ENCODE data around the gene TRAPPC6A. TPM values are rescaled to one million over a fixed set of nuclear protein-coding genes. Genes with fewer than 3 reads are reported as not detected.
A peak's percentile ranks its signal among the peaks of the same experiment; 100 is the strongest.
"Not testable (repeated sequence)": the region's sequence is repeated elsewhere in the genome, so short reads cannot be mapped to it uniquely, and the experiment has no call there.

TRAPPC6A gene
- total RNA-seq, 1 experiment from 2014 or later: 0.98 TPM

DNA sequence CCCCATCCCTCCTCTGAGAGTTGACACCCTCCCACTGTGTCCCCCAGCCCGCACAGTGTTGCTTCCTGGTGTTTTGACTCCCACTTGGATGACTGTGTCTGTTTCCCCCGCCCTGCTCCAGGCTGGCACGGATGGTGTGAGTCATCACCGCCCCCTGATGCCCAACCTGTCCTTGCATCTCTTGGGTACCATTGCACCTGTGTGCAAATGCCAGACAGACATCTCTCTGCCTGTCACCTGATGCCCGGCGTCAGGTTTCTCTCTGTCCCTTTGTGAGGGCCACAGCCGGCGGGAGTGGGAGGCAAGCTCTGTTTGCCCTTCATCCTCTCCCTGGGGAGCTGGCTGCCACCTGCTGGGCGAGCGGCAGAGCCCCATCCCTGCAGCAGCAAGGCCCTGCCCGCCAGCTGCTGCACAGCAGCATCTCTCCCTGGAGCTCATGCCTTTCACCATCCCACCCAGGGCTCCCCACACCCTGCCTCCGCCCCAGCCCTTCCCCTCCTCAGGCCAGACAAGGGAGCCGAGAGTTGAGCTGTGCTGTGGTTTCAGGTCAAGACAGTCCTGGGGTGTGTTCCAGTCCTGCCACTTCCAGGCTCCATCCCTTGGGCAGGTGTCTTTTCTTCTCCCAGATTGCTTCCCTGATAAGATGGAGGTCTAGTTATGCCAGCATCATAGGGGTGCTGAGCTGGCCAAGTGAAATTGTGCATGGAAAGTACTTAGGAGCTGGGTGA, 47.0 kb downstream of the TRAPPC6A start:
- DNase-seq (ENCODE audit: low read depth): peak; percentile 52

DNA sequence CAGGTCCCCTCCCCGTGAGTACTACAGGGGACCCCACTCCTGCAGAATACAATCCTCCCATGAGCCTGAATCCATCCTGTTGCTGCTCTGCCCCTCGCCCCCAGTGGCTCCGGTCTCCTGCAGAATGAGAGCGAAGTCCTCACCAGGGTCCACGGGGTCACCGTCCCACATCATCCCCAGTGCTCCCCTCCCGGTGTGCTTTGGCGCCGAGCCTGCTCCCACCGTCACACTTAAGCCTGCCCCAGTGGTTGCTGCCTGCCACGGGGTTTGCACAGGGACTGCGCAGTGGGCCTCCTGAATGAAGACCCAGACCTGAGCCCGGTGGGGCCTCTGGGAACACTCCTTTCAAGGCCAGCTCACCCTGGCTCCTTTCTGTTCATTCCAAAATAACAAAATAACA, 47.8 kb downstream of the TRAPPC6A start:
- DNase-seq (ENCODE audit: low read depth): no peak

DNA sequence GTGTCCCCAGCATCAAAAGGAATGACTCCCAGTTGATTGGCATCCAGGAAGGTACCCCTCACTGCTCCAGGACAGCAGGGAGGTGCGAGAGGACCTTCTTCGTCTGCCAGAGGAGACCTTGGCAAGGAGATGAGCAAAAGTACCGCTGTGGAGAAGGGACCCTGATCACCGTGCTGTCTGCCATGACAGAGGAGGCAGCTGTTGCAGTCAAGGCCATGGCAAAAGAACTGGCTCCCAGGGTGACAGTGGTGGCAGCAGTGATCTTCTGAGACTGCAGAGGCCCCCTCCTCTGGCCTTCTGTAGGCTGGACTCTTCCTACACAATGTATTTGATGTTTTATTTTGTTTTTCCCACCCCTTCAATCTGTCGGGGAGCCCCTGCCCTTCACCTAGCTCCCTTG, 49.2 kb downstream of the TRAPPC6A start:
- no peak for DNase-seq (ENCODE audit: low read depth)

DNA sequence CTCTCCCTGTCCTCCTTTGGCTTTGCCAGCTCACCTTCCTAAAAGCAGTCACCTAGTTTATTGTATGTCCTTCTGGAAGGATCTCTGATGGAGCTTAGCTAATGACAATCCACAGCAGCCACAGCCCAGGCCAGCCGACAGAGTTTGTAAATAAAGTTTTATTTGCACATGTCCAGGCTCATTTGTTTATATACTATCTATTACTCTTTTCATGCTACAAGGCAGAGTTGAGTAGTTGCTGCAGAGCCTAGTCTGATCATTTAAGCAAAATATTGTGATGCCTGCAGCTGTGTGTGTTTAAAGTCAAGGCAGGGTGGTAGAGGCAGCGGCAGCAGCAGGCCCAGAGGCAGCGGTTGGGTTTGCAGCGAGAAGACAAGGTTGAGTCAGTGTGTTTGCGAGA, 49.9 kb downstream of the TRAPPC6A start:
- DNase-seq (ENCODE audit: low read depth): no peak

DNA sequence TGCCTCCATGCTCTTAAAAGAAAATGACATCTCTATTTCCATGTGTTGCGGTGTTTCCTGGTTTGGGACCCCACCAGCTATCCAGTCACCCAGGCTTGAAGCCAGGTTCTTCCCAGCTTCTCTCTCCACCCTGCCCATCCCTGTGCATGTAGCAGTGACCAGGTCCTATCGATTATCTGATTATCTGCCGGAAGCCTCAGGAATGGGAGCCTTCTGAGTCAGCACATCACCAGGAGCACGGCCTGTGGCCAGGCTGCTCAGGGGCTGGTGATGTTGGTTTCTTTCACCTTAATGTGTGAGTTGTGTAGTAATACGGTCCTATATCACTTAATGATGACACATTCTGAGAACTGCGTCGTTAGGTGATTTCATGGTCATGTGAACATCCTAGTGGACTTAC, 51.4 kb downstream of the TRAPPC6A start:
- no peak for DNase-seq (ENCODE audit: low read depth)

DNA sequence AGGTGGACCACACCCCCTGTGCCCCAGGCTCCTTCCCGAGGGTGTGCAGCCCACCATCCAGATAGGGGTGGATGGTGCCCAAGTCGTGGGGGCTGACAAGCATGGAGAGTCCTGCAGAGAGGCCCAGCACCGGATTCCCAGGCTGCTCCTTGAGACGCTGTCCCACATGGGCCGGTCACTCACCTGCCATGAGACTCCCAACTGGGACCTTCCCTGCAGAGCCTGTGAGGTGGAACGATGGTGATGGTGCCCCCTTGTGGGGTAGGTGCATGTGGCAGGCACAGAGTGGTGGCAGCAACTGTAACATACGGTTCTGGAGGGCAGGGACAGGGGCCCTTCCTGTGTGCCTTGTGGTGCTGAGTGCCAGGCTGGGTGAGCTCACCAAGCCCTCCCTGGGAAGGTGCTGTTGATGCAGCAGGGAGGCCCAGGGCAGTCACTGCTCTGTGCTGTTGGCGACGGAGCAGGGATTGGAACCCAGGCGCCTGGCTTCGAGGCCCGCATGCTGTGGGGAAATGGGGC, 52.0 kb downstream of the TRAPPC6A start:
- DNase-seq (ENCODE audit: low read depth): peak; percentile 59

DNA sequence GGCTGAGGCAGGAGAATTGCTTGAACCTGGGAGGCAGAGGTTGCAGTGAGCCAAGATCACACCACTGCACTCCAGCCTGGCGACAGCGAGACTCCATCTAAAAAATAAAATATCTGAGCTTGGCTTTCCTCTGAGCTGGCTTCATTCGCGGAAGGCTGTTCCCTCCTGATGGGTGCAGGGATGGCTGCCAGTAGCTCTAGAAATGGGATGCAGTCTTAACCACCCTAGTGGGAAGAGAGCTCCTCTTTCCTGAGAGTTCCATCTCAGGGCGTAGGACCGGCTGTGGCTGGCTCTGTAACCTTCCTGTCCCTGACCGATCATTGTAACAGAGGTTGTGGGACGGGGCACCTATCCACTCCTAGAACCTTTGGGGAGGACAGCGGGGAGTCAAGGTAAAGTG, 52.7 kb downstream of the TRAPPC6A start:
- DNase-seq (ENCODE audit: low read depth): no peak

DNA sequence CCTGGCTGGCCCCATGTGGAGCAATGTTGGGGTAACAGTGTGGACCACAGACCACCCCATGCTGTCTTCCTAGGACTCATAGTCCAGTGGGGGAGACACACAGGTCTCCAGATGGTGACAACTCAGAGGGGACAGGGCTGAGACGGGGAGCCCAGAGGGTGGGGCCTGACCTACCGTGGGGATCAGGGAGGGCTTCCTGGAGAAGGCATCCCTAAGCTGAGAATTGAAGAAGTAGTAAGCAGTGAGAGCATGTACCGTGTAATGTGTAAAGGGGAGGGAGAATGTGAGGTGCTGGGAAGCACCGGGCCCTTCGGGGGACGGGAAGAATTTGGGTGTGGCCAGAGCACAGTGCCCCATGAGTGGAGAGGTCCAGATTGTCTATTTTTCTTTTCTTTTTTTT, 54.0 kb downstream of the TRAPPC6A start:
- no peak for DNase-seq (ENCODE audit: low read depth)

DNA sequence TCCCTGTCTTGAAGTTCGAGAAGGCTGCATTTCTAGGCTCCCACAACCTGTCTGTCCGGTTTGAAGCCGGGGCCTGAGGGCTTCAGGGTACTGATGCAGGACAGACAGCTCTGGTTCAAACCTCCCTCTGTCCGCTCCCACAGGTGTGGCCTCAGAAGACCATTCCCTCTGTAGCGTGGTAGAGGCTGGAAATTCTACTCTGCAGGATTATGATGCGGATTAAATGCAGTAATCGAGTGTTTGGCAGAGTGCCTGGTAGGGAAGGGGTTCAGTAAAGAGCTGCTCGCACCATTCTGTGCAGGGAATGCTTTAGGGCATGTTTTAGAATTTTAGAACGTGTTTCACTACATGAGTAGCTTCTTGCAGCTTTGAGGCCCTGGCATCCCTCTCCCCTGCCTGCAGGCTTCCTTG, 54.6 kb downstream of the TRAPPC6A start:
- no peak for DNase-seq (ENCODE audit: low read depth)

DNA sequence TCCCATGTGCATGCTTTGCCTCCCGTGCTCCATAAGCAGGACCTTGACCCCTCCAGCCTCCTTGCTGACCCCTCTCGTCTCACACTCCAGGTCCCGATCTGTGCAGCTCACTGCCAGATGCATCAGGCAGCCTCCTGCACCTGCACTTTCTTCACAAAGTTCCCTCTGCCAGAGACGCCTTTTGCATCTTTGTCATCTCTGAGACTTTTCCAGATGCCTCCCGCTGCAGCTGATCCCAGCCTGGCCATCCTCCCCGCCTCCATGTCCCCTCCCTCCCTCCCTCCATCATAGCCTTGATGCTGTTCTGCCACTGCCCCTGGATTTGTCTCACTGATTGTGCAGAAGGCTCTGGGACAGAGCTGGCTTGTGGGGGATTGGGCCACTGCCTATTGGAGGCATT, 55.2 kb downstream of the TRAPPC6A start:
- no peak for DNase-seq (ENCODE audit: low read depth)

DNA sequence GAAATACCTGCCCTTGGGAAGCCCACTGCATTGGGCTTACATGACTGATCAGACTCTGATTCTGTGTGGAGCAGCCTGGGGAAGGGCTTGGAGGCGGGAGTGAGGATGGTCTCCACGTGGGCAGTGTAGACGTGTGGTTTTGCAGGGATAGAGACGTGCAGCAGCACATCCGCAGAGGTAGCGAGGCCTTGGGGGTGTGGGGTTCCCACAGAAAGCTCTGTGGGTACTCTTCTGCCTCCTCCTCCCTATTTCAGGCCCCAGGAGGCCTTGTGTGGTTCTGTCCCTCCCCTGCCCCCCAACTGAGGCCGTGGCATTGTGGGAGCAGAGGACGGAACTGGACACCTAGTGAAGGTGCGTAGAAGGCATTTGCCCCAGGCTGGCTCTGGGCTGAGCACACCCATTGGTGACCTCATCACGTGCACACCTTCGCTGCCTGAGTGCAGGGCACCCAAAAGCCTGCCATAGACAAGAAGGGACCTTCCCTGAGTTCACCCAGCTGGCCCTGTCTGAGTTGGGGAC, 56.2 kb downstream of the TRAPPC6A start:
- no peak for DNase-seq (ENCODE audit: low read depth)

DNA sequence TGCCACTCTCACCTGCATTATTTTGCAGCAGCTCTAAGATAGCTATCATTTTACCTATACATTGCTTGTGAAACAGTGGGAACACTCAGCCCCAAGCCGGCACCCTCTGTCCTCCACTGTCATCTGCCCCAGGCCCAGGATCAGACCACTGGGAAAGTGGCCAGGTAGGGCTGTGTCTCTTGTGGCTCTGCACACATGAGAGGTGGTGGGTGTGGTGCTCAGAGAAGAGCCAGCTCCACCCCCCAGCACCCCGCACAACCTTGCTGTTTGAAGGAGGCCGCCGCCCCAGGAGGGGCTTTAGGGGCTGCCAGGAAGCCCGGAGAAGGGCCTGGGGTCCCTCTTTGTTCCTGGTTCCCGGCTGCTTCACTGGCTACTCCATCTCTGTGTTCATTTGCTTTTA, 58.5 kb downstream of the TRAPPC6A start:
- no peak for DNase-seq (ENCODE audit: low read depth)

DNA sequence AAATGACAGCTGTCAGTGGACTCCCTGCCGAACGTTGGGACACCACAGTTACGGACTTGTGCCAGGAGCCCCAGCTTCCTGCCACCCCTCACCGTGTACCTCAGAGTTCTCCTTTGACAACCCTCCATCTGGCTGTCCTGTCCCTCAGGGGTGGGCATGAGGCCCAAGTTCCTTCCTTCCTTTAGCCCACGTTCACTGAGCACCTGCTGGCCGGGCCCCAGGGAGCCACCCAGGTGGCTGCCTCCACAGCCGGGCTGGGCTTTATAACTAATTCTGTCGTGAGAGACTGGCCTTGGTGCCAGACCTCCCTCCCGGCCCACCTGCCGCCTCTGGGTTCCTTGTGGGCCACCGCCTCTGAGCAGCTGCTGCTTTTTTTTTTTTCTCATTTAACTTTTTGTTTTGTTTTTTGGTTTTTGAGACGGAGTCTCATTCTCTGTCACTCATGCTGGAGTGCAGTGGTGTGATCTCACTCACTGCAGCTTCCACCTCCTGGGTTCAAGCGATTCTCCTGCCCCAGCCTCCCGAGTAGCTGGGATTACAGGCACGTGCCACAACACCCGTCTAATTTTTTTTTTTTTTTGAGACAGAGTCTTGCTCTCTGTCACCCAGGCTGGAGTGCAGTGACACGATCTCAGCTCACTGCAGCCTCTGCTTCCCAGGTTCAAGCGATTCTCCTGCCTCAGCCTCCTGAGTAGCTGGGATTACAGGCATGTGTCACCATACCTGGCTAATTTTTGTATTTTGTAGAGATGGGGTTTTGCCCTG, 59.3 kb downstream of the TRAPPC6A start:
- not testable (repeated sequence) for DNase-seq (ENCODE audit: low read depth)

DNA sequence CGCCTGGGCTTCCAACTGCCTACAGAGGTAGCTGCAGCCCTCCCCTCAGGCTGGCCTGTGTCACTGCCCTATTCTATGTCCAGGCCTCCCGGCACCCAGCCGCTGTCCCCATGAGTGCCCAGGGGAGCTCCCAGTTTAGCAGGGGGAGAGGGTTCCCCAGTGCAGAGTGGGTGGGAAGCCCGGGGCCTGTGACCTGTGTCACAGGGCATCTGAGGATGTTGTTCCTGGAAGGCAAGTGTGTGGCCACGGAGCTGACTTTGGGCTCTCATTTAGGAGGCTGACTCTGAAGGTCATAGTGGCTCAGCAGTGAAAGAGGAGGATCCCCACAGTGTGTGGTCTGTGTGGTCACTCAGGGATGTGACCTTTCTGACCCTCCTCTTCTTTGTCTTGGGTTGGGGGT, 59.9 kb downstream of the TRAPPC6A start:
- no peak for DNase-seq (ENCODE audit: low read depth)

DNA sequence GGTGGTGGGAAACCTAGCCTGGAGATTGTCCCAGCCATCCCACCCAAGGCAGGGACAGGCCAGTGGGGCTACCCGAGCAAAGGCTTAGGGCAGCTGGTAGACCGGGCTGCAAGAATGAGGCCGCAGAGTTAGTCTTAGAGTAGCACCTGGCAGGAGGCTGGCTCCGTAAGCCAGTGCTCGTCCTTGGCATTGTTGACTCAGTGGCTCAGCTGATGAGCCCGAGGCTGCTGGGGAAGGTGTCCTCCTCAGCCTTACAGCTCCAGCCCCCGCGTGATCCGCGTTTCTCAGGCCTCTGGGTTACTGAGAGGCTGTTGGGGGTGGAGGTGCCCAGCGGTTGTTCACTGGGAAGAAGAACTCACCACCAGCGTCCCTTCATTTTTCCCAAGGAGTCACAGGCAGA, 60.4 kb downstream of the TRAPPC6A start:
- DNase-seq (ENCODE audit: low read depth): no peak

DNA sequence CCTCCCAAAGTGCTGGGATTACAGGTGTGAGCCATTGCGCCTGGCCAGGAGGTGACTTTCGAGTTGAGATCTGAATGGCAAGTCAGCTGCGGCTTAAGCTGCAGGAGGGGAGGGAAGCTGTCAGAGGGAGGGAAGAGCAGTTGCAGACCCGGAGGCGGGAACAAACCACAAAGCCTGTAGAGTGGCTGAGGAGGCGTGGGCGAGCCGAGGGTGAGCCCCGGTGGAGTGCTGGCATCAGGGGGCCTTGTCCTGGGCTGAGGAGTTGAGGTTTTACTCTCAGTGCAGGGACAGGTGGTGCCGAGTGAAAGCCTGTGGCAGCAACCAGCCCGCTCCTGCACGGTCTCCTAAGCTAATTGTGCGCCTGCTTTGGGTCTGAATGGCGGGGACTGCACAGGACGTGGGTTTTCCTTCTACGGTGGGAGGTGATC, 60.9 kb downstream of the TRAPPC6A start:
- DNase-seq (ENCODE audit: low read depth): no peak

DNA sequence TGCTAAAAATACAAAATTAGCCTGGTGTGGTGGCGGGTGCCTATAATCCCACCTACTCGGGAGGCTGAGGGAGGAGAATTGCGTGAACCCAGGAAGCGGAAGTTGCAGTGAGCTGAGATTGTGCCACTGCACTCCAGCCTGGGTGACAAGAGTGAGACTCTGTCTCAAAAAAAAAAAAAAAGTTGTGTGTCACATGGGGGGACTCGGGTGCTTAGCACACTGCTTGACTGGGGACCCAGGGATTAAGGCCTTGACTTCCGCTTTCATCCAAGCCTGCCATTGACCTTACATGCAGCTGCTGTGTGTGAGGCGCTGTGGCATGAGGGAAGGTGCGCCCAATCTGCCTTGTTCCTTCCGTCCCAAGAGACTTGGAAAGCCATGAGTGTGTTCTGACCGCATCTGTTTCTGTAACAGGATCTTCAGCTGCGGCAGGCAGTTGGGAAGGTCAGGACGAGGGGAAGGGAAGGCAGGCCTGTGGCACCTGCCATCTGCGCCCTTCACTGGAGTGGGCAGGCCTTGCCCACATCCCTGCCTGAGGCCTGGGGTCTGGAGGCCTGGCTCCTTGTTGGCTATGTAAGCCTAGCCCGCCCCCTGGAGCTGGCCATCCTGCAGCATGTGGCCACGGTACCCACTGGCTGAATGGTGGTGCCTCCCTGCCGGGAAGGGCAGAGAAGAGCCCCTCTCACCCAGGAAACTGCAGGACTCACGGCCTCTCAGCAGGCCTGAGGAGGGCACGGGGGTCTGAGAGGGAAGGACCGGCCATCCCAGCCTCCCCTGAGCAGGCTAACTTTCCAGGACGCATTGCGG, 62.0 kb downstream of the TRAPPC6A start:
- no peak for DNase-seq (ENCODE audit: low read depth)

DNA sequence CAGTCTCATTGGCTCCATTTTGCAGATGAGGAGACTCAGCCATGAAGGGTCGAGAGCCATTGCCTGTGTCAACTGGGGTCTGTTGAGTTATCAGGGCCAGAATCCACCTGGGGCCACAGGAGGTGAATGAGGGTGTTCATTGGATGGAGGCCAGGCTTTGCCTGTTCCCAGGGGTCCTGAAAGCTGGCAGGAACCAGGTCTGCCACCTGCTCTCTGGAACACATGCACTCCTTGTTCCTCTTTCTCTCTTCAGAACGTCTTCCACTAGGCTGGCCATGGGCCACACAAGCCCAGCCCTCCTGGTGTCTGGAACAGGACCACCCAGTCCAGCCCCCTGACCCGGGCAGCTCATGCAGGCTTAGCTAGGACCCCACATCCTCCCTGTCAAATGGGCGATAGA, 63.9 kb downstream of the TRAPPC6A start:
- no peak for DNase-seq (ENCODE audit: low read depth)

DNA sequence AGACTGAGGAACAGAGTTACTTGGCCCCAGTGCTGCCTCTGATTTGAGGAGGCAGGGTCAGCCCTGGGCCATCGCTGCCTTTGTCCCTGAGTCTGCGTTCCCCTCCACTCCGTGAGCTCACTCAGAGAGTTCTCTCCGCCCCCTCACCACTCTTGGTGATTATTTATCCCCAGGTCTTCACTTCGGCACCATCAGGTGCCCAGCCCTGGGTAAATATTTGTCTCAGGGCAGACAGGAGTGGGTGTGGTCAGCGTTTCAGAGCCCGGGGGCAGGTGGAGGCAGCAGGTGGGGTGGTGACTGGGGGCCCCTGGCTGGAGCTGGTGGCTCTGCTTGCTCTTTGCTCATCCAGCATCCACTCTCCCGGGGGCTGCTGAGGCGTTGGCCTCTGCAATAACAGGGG, 64.4 kb downstream of the TRAPPC6A start:
- DNase-seq (ENCODE audit: low read depth): no peak

All from HT1080 (cell line).